ENCODE data around the gene MYO1G. TPM values are rescaled to one million over a fixed set of nuclear protein-coding genes. Genes with fewer than 3 reads are reported as not detected.

Gene MYO1G
- total RNA-seq, 1 experiment from 2014 or later: 0.36 TPM

DNA sequence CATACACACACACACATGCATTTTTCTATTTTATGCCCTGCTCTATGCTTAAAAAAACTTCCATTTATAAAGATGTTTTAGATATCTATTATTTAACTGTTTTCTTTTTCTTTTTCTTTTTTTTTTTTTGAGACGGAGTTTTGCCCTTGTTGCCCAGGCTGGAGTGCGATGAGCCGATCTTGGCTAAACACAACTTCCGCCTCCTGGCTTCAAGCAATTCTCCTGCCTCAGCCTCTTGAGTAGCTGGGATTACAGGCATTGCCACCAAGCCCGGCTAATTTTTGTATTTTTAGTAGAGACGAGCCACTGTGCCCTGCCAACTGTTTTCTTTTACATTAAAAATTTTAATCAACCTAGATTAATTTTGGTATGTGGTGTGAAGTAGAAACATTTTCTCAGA lies 47.9 kb downstream of the MYO1G start:
- Mint-ChIP-seq H3K9me3 (ENCODE audit: unreplicated experiment) (no peaks in the 10 kb centered on the region), H3K27ac (ENCODE audit: unreplicated experiment) (no peak overlapping the region), H3K4me3 (ENCODE audit: unreplicated experiment) (no peak overlapping the region), H3K4me1 (ENCODE audit: low read depth, unreplicated experiment) (no peaks in the 10 kb centered on the region), H3K36me3 (ENCODE audit: insufficient read depth, unreplicated experiment) (no peaks in the 10 kb centered on the region), H3K27me3 (ENCODE audit: insufficient read depth, unreplicated experiment) (peaks cover 5% of the 10 kb centered on the region)
- Histone ChIP-seq H3K4me3 (ENCODE audit: low read depth, low read length) (no peak overlapping the region), H3K36me3 (ENCODE audit: control insufficient read depth, insufficient read depth, low read length) (no peaks in the 10 kb centered on the region), H3K27me3 (replicated peaks; ENCODE audit: control insufficient read depth, insufficient read depth, low read length) (no peaks in the 10 kb centered on the region), H3K4me1 (no peaks in the 10 kb centered on the region), H3K9me3 (0 out of 2 replicates have a peak, but pooled peaks cover 6% of the 10 kb centered on the region)
- DNase-seq: no peak
- no TSS peak for BruUV-seq (replicated peaks)
- POLR2A ChIA-PET: no interaction called here
- intact Hi-C loops (cut with micrococcal nuclease; ENCODE audit: unreplicated experiment): no loop called here
- CTCF ChIA-PET: no interaction called here
- TF ChIP-seq, protein P1, sequence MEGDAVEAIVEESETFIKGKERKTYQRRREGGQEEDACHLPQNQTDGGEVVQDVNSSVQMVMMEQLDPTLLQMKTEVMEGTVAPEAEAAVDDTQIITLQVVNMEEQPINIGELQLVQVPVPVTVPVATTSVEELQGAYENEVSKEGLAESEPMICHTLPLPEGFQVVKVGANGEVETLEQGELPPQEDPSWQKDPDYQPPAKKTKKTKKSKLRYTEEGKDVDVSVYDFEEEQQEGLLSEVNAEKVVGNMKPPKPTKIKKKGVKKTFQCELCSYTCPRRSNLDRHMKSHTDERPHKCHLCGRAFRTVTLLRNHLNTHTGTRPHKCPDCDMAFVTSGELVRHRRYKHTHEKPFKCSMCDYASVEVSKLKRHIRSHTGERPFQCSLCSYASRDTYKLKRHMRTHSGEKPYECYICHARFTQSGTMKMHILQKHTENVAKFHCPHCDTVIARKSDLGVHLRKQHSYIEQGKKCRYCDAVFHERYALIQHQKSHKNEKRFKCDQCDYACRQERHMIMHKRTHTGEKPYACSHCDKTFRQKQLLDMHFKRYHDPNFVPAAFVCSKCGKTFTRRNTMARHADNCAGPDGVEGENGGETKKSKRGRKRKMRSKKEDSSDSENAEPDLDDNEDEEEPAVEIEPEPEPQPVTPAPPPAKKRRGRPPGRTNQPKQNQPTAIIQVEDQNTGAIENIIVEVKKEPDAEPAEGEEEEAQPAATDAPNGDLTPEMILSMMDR (IDR thresholded peaks at IDR 0.05; ENCODE audit: insufficient read depth in 1 of 2, low read depth in 1 of 2, low read length in 1 of 2, severe bottlenecking in 1 of 2, unreplicated experiment in 1 of 2): no peak

DNA sequence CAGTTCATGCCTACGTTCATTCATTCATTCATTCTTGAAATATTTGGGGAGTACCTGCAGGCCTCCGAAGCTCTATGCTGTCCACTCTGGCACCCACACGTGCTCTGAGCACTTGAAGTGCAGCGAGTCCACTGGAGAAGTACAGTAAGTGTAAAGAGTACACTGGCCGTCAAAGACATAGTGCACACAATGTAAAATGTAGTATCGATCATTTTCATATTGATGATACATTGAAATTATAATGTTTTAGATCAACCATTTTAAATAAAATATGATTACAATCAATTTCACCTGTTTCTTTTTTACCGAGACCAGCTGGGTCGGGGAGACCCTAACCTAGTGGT lies 56.5 kb downstream of the MYO1G start:
- H3K27me3 Mint-ChIP-seq (ENCODE audit: insufficient read depth, unreplicated experiment): peaks cover 3% of the 10 kb centered on the region
- H3K9me3 Mint-ChIP-seq (ENCODE audit: unreplicated experiment): no peaks in the 10 kb centered on the region
- peaks cover 9% of the 10 kb centered on the region; the same call in 1 of the 2 replicates for H3K9me3 ChIP-seq
- H3K4me1 ChIP-seq: no peaks in the 10 kb centered on the region
- CTCF ChIA-PET: no interaction called here
- no peaks in the 10 kb centered on the region for H3K4me1 Mint-ChIP-seq (ENCODE audit: low read depth, unreplicated experiment)
- no peak for DNase-seq
- H3K36me3 Mint-ChIP-seq (ENCODE audit: insufficient read depth, unreplicated experiment): no peaks in the 10 kb centered on the region
- no peaks in the 10 kb centered on the region for H3K36me3 ChIP-seq (ENCODE audit: control insufficient read depth, insufficient read depth, low read length)
- POLR2A ChIA-PET: no interaction called here
- H3K4me3 Mint-ChIP-seq (ENCODE audit: unreplicated experiment): no peak overlapping the region
- no peak overlapping the region for H3K4me3 ChIP-seq (ENCODE audit: low read depth, low read length)
- H3K27ac Mint-ChIP-seq (ENCODE audit: unreplicated experiment): no peak overlapping the region
- no peaks in the 10 kb centered on the region for H3K27me3 ChIP-seq (replicated peaks; ENCODE audit: control insufficient read depth, insufficient read depth, low read length)
- TF ChIP-seq, protein P1 (IDR thresholded peaks at IDR 0.05; ENCODE audit: insufficient read depth in 1 of 2, low read depth in 1 of 2, low read length in 1 of 2, severe bottlenecking in 1 of 2, unreplicated experiment in 1 of 2): no peak
- no TSS peak for BruUV-seq (replicated peaks)
- intact Hi-C loops (cut with micrococcal nuclease; ENCODE audit: unreplicated experiment): loop anchor here (1.0 kb wide), 1 partner anchor 65 kb away; no protein-coding TSS in a partner anchor

DNA sequence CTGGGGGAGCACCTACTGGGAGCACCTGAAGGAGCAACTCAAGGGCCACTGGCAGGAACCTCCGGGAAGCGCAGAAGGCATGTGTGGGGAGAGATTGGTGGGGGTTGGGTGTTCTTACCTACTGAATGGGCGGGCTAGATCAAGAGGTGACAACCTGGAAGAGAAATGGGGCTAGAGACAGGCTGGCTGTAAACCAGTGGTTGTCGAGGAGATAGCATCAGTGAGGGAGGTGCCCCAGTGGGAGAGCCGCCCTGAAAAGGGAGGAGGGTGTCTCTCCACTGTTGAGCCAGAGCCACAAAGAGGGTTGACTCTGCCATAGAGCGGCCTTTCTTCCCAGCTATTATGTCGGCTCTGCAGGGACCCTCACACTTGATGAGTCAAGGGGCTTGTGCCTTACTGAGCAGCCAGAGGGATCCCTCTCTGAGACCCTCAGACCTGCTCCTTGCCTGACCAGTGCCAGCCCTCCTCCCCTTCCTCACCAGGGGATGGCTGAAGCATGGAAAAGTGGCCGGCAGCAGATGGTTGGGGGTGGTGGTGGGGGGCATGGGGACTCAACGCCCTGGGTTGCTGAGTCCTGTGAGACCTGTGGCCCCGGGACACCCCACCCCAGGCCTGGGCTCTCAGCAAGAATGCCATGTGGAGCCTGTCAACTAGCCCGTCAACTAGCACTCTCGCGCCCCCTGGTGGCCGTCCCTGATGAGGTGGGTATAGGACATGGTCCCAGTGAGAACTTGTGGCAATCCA lies 57.0 kb downstream of the MYO1G start:
- no peak overlapping the region for H3K4me3 Mint-ChIP-seq (ENCODE audit: unreplicated experiment)
- ChIA-PET POLR2A (no interaction called here), CTCF (no interaction called here)
- H3K4me1 ChIP-seq: no peaks in the 10 kb centered on the region
- no peaks in the 10 kb centered on the region for H3K36me3 ChIP-seq (ENCODE audit: control insufficient read depth, insufficient read depth, low read length)
- H3K4me1 Mint-ChIP-seq (ENCODE audit: low read depth, unreplicated experiment): no peaks in the 10 kb centered on the region
- no peak overlapping the region for H3K27ac Mint-ChIP-seq (ENCODE audit: unreplicated experiment)
- no TSS peak for BruUV-seq (replicated peaks)
- H3K9me3 ChIP-seq: peaks cover 9% of the 10 kb centered on the region; the same call in 1 of the 2 replicates
- H3K27me3 Mint-ChIP-seq (ENCODE audit: insufficient read depth, unreplicated experiment): peaks cover 3% of the 10 kb centered on the region
- H3K4me3 ChIP-seq (ENCODE audit: low read depth, low read length): no peak overlapping the region
- H3K9me3 Mint-ChIP-seq (ENCODE audit: unreplicated experiment): no peaks in the 10 kb centered on the region
- H3K36me3 Mint-ChIP-seq (ENCODE audit: insufficient read depth, unreplicated experiment): no peaks in the 10 kb centered on the region
- peak; percentile 65 to 76 for DNase-seq
- intact Hi-C loops (cut with micrococcal nuclease; ENCODE audit: unreplicated experiment): loop anchor here (1.0 kb wide), 1 partner anchor 64 kb away; no protein-coding TSS in a partner anchor
- TF ChIP-seq, protein P1 (IDR thresholded peaks at IDR 0.05; ENCODE audit: insufficient read depth in 1 of 2, low read depth in 1 of 2, low read length in 1 of 2, severe bottlenecking in 1 of 2, unreplicated experiment in 1 of 2): peak; percentile 49 to 71
- no peaks in the 10 kb centered on the region for H3K27me3 ChIP-seq (replicated peaks; ENCODE audit: control insufficient read depth, insufficient read depth, low read length)

All from Caco-2 (cell line).